Measurements from ENCODE around the gene TBC1D5.

TBC1D5 gene

DNA sequence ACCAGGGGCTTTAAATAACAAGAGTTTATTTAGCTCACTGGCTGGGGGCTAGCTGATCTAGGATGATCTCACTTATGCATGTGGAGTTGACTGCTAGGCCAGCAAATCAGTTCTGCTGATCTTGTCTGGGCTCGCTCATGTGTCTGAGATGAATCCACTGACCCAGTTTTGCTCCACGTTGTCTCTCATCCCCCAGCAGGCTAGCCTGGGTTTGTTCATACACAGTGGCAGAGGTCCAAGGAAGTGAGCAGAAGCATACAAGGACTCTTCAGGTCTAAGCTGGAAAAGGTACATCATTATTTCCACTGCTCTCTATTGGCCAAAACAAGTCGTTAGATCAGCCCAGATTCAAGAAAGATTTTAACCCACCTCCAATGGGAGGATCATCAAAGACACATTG, 619.7 kb downstream of the TBC1D5 start:
- no peak for DNase-seq

DNA sequence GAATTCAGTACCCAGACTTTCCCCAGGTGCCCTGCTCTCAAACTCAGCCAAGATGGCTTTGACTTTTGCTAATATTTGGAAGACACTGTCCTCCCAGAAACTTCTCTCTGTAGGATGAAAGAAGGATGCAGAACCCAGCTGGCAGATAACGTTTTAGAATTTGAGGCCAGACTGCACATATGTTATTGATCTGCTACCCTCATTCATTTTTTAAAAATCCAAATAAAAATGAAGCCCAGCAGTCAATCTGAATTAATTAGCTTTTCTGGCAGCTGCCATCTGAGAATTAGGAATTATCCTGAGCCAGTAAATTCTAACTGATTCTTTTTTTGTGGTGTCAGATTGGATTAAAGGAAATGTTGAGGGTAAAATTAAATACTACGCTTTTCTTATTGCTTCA, 621.1 kb downstream of the TBC1D5 start:
- no peak for DNase-seq

DNA sequence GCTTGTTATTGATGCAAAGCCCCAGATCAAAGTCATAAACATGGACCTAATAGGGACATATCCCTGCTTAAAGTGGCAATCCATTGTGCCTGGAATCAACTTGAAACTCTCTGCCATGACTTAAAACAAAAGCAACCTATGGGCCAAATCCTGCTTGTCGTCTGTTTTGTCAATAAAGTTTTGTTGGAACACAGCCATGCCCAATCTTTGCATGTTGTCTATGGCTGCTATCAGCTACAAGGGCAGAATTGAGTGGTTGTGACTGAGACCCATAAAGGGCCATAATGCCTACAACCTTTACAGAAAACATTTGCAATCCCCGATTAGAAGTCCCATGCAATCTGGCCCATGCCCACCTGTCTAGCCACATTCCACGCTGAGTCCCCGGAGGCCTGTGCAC, 622.3 kb downstream of the TBC1D5 start:
- no peak for DNase-seq

DNA sequence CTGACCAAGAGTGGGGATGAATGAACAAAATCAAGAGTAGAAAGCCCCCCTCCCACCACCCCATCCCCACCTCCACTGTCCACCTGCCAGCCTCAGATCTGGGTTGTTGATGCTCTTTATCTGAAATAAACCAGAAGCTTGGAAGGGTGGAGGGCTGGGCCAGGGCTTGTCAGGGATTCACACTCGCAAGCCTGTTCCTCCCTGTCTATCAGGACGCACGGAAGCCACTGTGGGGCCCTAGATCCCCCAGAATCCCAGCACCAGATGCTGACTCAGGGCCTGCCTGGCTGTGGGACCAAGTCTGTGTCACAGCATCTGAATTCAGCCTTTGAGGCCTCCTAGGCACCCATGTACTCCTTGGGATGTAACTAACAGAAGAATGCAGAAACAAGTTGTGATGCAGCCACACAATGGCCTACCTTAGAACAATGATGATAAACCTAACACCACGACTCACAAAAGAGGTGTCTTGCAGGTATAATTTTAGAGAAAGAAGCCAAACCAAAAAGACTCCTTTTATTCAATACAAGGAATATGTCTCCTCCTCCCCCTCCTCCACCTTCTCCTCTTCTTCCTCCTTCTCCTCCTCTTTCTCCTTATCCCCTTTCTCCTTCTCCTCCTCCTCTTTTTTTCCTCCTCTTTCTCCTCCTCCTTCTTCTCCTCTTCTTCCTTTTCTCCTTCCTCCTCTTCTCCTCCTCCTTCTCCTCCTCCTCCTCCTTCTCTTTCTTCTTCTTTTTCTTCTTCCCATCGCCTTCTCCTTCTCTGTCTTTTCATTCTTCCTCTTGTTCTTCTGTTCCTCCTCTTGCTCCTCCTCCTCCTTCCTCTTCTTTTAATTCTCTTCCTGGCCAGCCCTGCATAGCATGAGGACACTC, 623.0 kb downstream of the TBC1D5 start:
- DNase-seq: no peak

DNA sequence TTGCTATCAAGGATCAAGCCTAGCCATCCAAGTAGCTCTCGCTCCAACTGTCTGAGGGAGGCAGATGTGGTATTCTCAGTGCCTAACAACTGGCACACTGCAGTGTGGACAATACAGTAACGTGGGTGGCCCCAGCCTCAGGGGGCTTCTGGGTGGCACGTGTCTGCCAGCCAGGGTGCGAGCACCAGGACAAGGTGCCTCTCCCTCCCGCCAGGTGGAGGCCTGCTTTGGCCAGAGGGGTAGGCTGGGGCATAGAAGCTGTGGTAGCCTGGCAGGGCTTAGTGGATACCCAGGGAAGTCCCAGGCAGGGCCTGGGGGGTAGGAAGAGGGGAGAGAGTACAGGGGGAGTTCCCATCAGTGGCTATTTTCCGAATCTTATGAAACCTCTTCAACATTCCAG, 623.7 kb downstream of the TBC1D5 start:
- no peak for DNase-seq

DNA sequence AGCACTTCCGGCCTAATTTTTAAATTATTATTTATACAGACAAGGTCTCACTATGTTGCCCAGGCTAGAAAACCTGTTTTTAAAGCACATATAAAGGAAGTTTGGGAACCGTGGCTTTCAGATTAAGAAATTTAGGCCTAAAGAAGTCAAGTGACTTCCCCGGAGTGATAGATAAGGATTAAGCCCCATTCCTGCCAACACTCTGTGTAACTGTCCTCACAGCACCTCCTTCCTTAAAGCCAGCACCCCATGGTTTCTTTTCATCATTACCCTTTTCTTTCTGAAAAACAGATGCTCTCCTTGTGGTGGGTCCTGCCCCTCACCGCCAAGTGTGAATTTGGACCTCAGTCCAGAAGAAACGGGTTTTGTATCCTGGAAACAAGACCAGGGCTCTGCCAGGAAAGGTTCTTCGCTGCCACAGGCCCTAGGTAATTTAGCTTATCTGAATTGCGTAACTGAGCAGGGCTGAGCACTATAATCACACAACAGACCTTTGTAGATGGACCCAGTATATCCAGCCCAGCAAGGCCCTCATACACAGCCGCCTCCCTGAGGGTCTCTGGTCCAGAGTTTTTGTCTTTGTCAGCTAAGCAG, 626.3 kb downstream of the TBC1D5 start:
- no peak for DNase-seq

DNA sequence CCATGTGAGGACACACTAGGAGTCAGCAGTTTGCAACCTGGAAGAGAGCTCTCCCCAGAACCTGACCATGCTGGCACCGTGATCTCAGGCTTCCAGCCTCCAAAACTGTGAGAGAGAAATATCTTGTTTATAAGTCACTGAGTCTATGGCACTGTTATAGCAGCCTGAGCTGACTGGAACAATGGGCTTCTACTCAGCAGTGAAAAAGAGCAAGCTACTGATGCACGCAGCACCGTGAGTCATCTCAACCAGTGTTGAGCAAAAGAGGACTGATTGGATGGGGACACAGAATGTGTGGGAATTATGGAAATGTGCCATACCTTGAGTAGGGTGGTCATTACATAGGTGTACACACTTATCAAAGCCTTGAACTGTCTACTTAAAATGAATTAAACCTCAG, 627.2 kb downstream of the TBC1D5 start:
- DNase-seq: no peak

DNA sequence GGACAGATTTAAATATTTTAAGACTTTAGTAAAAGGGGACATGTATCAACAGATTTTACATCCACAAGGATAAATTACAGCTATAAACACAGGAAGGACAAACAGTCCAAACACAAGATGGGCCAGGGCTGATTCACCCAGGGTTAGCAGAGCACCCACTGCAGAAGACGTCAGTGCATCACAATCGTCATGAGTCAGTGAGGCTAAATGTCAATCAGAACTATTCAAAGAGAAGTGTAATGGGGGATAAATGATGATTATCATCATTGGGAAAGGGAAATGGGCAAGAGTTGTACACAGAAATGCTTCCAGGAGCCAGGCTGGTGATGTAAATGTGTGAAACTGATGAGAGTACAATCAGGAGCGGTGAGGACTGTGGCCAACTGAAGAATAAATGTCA, 630.8 kb downstream of the TBC1D5 start:
- no peak for DNase-seq

DNA sequence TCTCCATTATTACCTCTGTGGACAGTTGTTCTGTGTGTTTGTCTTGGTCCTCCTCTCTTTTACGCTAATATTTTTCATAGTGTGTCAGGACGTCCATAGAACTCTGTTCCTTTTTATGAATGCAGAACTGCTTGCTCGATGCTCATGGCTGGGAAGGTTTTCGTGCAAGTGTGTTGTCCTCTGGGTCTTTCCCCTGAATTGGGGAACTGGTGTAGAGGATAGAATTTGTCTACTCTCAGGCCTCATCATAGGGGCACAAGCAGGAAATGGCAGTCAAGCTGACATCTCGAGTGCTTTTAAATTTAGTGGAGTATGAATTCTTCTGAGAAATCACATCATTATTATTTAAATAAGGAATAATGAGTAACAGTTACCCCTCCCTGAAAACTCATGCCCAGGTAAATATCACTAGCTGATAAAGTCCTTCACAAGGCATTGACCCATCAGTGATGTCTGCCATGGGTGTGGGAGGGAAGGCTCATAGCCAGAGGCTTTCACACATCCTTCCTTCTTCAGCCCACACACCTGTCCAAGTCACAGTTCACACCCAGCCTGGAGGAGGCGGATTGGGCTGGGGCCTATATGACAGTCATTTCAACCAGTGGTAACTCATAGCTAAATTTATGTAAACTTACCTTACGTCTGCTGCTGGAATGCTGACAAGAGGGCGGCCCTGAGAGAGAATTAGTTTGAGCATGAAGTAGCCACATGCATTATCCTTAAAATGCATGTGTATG, 631.6 kb downstream of the TBC1D5 start:
- DNase-seq: no peak

Data from NCI-H146 (cell line).